ENCODE measurements around the gene NXPH1. TPM values are rescaled to one million over a fixed set of nuclear protein-coding genes. Genes with fewer than 3 reads are reported as not detected.

NXPH1 gene
- total RNA-seq, 4 donors from 2014 or later = not detected

- DNase-seq (ENCODE audit: extremely low spot score) = no peak
- no peaks in the 10 kb centered on the region for H3K4me1 ChIP-seq
- no peak overlapping the region for H3K4me3 ChIP-seq
- no peak overlapping the region for H3K27ac ChIP-seq (replicated peaks in 1 of 4)
- TF ChIP-seq POLR2AphosphoS5 (IDR thresholded peaks at IDR 0.05) (no peak), EP300 (IDR thresholded peaks at IDR 0.05) (no peak), POLR2A (IDR thresholded peaks at IDR 0.05; ENCODE audit: low read depth) (no peak)
- TF ChIP-seq, protein P1, sequence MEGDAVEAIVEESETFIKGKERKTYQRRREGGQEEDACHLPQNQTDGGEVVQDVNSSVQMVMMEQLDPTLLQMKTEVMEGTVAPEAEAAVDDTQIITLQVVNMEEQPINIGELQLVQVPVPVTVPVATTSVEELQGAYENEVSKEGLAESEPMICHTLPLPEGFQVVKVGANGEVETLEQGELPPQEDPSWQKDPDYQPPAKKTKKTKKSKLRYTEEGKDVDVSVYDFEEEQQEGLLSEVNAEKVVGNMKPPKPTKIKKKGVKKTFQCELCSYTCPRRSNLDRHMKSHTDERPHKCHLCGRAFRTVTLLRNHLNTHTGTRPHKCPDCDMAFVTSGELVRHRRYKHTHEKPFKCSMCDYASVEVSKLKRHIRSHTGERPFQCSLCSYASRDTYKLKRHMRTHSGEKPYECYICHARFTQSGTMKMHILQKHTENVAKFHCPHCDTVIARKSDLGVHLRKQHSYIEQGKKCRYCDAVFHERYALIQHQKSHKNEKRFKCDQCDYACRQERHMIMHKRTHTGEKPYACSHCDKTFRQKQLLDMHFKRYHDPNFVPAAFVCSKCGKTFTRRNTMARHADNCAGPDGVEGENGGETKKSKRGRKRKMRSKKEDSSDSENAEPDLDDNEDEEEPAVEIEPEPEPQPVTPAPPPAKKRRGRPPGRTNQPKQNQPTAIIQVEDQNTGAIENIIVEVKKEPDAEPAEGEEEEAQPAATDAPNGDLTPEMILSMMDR (IDR thresholded peaks at IDR 0.05) = no peak
- H3K27me3 ChIP-seq = no peaks in the 10 kb centered on the region
- no peaks in the 10 kb centered on the region for H3K36me3 ChIP-seq
- no peaks in the 10 kb centered on the region for H3K9me3 ChIP-seq
- intact Hi-C loops (cut with DNase I) = no loop called here
Observed at GRCh38 chr7:8591289-8591688, 157.9 kb downstream of the NXPH1 start.

- no peaks in the 10 kb centered on the region for H3K9me3 ChIP-seq
- TF ChIP-seq POLR2A (IDR thresholded peaks at IDR 0.05; ENCODE audit: low read depth) (no peak), POLR2AphosphoS5 (IDR thresholded peaks at IDR 0.05) (no peak), EP300 (IDR thresholded peaks at IDR 0.05) (no peak)
- TF ChIP-seq, protein P1 (IDR thresholded peaks at IDR 0.05) = no peak
- intact Hi-C loops (cut with DNase I) = no loop called here
- no peak for DNase-seq (ENCODE audit: extremely low spot score)
- H3K27me3 ChIP-seq = no peaks in the 10 kb centered on the region
- H3K4me1 ChIP-seq = no peaks in the 10 kb centered on the region
- H3K4me3 ChIP-seq = no peak overlapping the region
- WGBS = 90% methylated on average over 2 of the region's 2 CpGs
- no peaks in the 10 kb centered on the region for H3K36me3 ChIP-seq
- H3K27ac ChIP-seq (replicated peaks in 1 of 4) = no peak overlapping the region
Observed at GRCh38 chr7:8592167-8592566, 158.8 kb downstream of the NXPH1 start.

DNA sequence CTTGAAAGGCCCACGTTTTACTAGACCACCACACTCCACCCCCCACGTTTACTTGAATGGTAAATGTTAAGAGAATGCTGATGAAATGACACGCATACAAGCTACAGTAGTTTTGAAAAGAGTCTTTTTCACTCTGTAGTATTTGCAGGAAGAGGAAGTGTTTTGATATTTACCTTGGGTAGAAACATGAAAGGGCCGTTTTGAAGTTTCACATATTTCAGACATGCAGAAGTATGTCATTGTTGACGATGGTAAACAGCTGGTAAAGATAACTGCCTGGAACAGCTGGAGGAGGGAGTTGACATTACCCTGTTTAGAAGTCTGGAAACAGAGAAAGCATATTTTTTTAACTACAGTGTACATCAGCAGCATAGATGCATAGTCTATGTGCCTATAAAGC, 160.7 kb downstream of the NXPH1 start:
- 10% methylated on average over 5 of the region's 5 CpGs for WGBS
- TF ChIP-seq POLR2AphosphoS5 (IDR thresholded peaks at IDR 0.05) (no peak), EP300 (IDR thresholded peaks at IDR 0.05) (no peak), POLR2A (IDR thresholded peaks at IDR 0.05; ENCODE audit: low read depth) (no peak)
- TF ChIP-seq, protein P1 (IDR thresholded peaks at IDR 0.05) = no peak
- Histone ChIP-seq H3K9me3 (no peaks in the 10 kb centered on the region), H3K27me3 (no peaks in the 10 kb centered on the region), H3K36me3 (no peaks in the 10 kb centered on the region), H3K4me1 (no peaks in the 10 kb centered on the region), H3K4me3 (no peak overlapping the region), H3K27ac (replicated peaks in 1 of 4) (no peak overlapping the region)
- intact Hi-C loops (cut with DNase I) = no loop called here
- DNase-seq (ENCODE audit: extremely low spot score) = no peak

DNA sequence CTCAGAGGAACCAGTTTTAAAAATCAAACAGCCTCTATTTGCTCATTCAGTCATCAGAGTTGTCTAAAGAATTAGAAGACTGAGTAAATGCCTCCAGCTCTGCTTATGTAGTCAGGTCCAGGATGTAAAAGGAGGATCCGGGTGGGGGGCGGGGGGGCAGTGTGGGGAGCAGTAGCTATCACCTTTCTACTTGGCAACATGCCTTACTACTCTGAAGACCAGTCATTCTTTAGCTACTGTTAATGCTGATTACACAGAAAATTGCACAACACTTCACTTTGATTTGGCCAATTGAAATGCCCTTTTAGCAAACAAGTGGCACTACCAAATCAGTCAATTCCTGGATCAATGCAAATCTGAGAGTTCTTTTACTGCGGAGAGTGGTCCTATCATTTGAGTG, 164.2 kb downstream of the NXPH1 start:
- H3K27ac ChIP-seq (replicated peaks in 1 of 4) = no peak overlapping the region
- no peaks in the 10 kb centered on the region for H3K36me3 ChIP-seq
- intact Hi-C loops (cut with DNase I) = no loop called here
- WGBS = 67% methylated on average over 3 of the region's 3 CpGs
- H3K4me3 ChIP-seq = no peak overlapping the region
- no peaks in the 10 kb centered on the region for H3K9me3 ChIP-seq
- TF ChIP-seq POLR2A (IDR thresholded peaks at IDR 0.05; ENCODE audit: low read depth) (no peak), POLR2AphosphoS5 (IDR thresholded peaks at IDR 0.05) (no peak), EP300 (IDR thresholded peaks at IDR 0.05) (no peak)
- TF ChIP-seq, protein P1 (IDR thresholded peaks at IDR 0.05) = no peak
- H3K27me3 ChIP-seq = no peaks in the 10 kb centered on the region
- DNase-seq (ENCODE audit: extremely low spot score) = no peak
- no peaks in the 10 kb centered on the region for H3K4me1 ChIP-seq

DNA sequence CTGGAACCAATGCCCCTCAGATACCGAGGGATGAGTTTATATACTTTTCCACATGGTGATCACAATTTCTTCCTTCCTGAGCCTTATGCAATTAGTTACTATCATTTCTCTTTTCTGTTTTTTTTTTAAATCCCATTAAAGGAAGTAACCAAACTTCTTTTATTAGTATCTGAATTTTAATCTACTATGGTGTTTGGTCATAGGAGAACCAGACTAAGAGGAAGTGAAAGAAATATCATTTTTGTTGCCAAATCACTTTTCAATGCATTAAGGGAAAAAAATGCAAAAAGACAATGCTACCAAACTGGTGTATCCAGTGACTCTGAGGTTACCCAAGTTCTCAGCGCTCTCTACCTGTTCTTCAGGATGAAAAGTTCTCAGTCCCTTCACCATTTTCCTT, 167.7 kb downstream of the NXPH1 start:
- no peak for DNase-seq (ENCODE audit: extremely low spot score)
- no peaks in the 10 kb centered on the region for H3K4me1 ChIP-seq
- TF ChIP-seq, protein P1 (IDR thresholded peaks at IDR 0.05) = no peak
- TF ChIP-seq POLR2A (IDR thresholded peaks at IDR 0.05; ENCODE audit: low read depth) = no peak
- no peak for TF ChIP-seq EP300 (IDR thresholded peaks at IDR 0.05)
- no peak for TF ChIP-seq POLR2AphosphoS5 (IDR thresholded peaks at IDR 0.05)

More for the DNA sequence above, 167.7 kb downstream of the NXPH1 start:
- no peaks in the 10 kb centered on the region for H3K27me3 ChIP-seq
- 76% methylated on average over 2 of the region's 2 CpGs for WGBS
- H3K4me3 ChIP-seq = no peak overlapping the region
- H3K36me3 ChIP-seq = no peaks in the 10 kb centered on the region
- intact Hi-C loops (cut with DNase I) = no loop called here
- no peak overlapping the region for H3K27ac ChIP-seq (replicated peaks in 1 of 4)
- H3K9me3 ChIP-seq = no peaks in the 10 kb centered on the region
